ENCODE data around the gene SMARCA2. TPM values are rescaled to one million over a fixed set of nuclear protein-coding genes. Genes with fewer than 3 reads are reported as not detected.

SMARCA2 gene
- total and polyA plus RNA-seq, 10 of the 15 experiments (the other 5 are each of a cell fraction or from before 2014, with no cell fraction given) = 100 to 392 (median 204) TPM

- Histone ChIP-seq H3K79me2 (ENCODE audit: control insufficient read depth, insufficient read depth, low read length) (peaks cover 77% of the 10 kb centered on the region), H3K9ac (ENCODE audit: control insufficient read depth, insufficient read depth, low read length) (no peak overlapping the region), H4K20me1 (ENCODE audit: control insufficient read depth, insufficient read depth) (no peaks in the 10 kb centered on the region), H3K27me3 (replicated peaks in 1 of 2; ENCODE audit: control insufficient read depth in 2 of 2, insufficient read depth in 2 of 2, low read length in 1 of 2) (no peaks in the 10 kb centered on the region), H3K36me3 (ENCODE audit: control insufficient read depth in 2 of 2, insufficient read depth in 2 of 2, low read length in 1 of 2) (peaks cover 2 to 7% of the 10 kb centered on the region in 2 experiments; a peak in 3 of 4 replicates), H3K4me1 (ENCODE audit: control insufficient read depth, insufficient read depth, low read length) (peaks cover 8% of the 10 kb centered on the region; the same call in 1 of the 2 replicates), H3K27ac (ENCODE audit: control insufficient read depth, insufficient read depth) (peak overlapping the region; percentile 75), H2AFZ (ENCODE audit: control insufficient read depth, low read depth, low read length) (no peak overlapping the region), H3K4me2 (ENCODE audit: control insufficient read depth, insufficient read depth) (peak overlapping the region; percentile 95; the same call in 1 of the 2 replicates), H3K4me3 (no peak overlapping the region), H3K9me3 (replicated peaks; ENCODE audit: control insufficient read depth, insufficient read depth, low read length) (peaks cover 2% of the 10 kb centered on the region; the same call in 1 of the 3 replicates)
- 50% methylated on average over 5 of the region's 5 CpGs for WGBS (ENCODE audit: insufficient coverage, insufficient replicate concordance, low lambda C conversion rate, missing lambda C conversion rate)
- in situ Hi-C loops (cut with MboI) (no loop called here), intact Hi-C loops (cut with micrococcal nuclease; ENCODE audit: unreplicated experiment) (loop anchor here (5.0 to 10.0 kb wide), 2 partner anchors 279 to 569 kb away; no protein-coding TSS in a partner anchor)
- DNase-seq (ENCODE audit: low read depth, low spot score) (no peak), FAIRE-seq (no peak), ATAC-seq (no peak)
- ChIA-PET RAD21 (ENCODE audit: unreplicated experiment) (interaction anchor here (1.1 to 1.5 kb wide), 2 partner anchors 23 to 102 kb away, joined by 3 to 4 read pairs; no protein-coding TSS in a partner anchor), CTCF (interaction anchor here (0.9 to 1.7 kb wide), 2 partner anchors 23 to 69 kb away, joined by 4 read pairs; no protein-coding TSS in a partner anchor), POLR2A (interaction anchor here (1.0 kb wide), 1 partner anchor 15 kb away, joined by 3 read pairs; no protein-coding TSS in a partner anchor), SMC1A (ENCODE audit: uncharacterized antibody, unreplicated experiment) (no interaction called here)
- BruUV-seq (replicated peaks) = no TSS peak
- TF ChIP-seq MLLT1 (IDR thresholded peaks at IDR 0.05) = peak; percentile 46; the same call in 1 of the 2 replicates
- 0 out of 2 replicates have a peak, but pooled peaks have one; percentile 36 for TF ChIP-seq MTA2 (IDR thresholded peaks at IDR 0.05; ENCODE audit: low read depth)
- TF ChIP-seq RUNX3 (IDR thresholded peaks at IDR 0.05; ENCODE audit: low read length) = peak; percentile 36; the same call in 1 of the 2 replicates
- no peak for TF ChIP-seq SMAD1 (IDR thresholded peaks at IDR 0.05; ENCODE audit: low read depth, partially characterized antibody)
- no peak for TF ChIP-seq TCF7 (IDR thresholded peaks at IDR 0.05; ENCODE audit: borderline replicate concordance)
- TF ChIP-seq ZNF24 (IDR thresholded peaks at IDR 0.05) = no peak
Observed at GRCh38 chr9:2155966-2156365, 140.8 kb downstream of the SMARCA2 start.

Data from GM12878 (cell line).